NT2/D1 (cell line): ENCODE measurements around the gene ADM2.

Experiments
- SUZ12 ChIP-seq: IDR thresholded peaks from 2 replicates; pipeline ENCODE4 v1.6.1; 2011; ENCODE audit not compliant: insufficient read length, insufficient read depth; ENCODE audit errors: extremely low read depth
- YY1 ChIP-seq: IDR thresholded peaks from 2 replicates; pipeline ENCODE4 v1.6.1; 2011; ENCODE audit not compliant: insufficient read length, insufficient read depth

DNA sequence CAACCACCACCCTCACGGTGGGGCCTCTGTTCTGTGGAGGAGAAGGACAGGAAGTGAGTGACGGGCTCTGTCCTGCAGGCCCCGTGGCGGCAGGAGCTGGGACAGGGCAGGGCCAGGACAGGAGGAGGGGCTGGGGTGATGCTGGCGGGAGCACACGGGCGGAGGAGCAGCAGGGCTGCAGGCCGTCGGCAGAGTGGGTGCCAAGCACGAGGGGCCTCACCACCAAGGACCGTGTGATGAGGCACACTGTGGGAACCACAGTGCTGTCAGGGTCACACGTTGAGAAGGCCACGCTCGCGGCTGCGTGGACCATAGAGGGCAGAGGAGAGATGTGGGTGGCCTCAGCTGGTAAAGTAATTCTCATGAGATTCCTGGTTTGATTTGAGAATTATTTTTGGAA lies 35.5 kb downstream of the ADM2 start:
- TF ChIP-seq SUZ12 (no peak), YY1 (no peak)
